ENCODE results near the gene MYH6.

The MYH6 gene

GRCh38 chr14:23359722-23360447, 48.2 kb downstream of the MYH6 start:
- H3K27ac ChIP-seq (ENCODE audit: low read depth, low read length, poor library complexity, severe bottlenecking): no peak overlapping the region
- H3K9me3 ChIP-seq (ENCODE audit: low read length): no peaks in the 10 kb centered on the region
- TF ChIP-seq EZH2 (IDR thresholded peaks at IDR 0.05; ENCODE audit: borderline replicate concordance, low read length) (no peak), CTCF (IDR thresholded peaks at IDR 0.05; ENCODE audit: low read length) (no peak)
- no peak overlapping the region for H2AFZ ChIP-seq (ENCODE audit: low read length)
- no peaks in the 10 kb centered on the region for H3K36me3 ChIP-seq (ENCODE audit: insufficient read depth, low read length)
- no peaks in the 10 kb centered on the region for H3K9me2 ChIP-seq (ENCODE audit: low read depth, low read length)
- H3K4me2 ChIP-seq (ENCODE audit: low read length): no peak overlapping the region
- H3K4me3 ChIP-seq (ENCODE audit: low read depth, low read length, poor library complexity, severe bottlenecking): no peak overlapping the region
- no peaks in the 10 kb centered on the region for H3K79me2 ChIP-seq (ENCODE audit: insufficient read depth, low read length)
- no peak overlapping the region for H3K9ac ChIP-seq (ENCODE audit: low read length)
- no peaks in the 10 kb centered on the region for H3F3A ChIP-seq (ENCODE audit: insufficient read depth, low read length)
- no peaks in the 10 kb centered on the region for H3K4me1 ChIP-seq (ENCODE audit: insufficient read depth, low read length, severe bottlenecking)
- H4K20me1 ChIP-seq (ENCODE audit: insufficient read depth, low read length): no peaks in the 10 kb centered on the region
- peaks cover 5% of the 10 kb centered on the region; the same call in 1 of the 2 replicates for H3K27me3 ChIP-seq (ENCODE audit: insufficient read depth, low read length)

- Histone ChIP-seq H3F3A (ENCODE audit: insufficient read depth, low read length) (no peaks in the 10 kb centered on the region), H3K9me3 (ENCODE audit: low read length) (no peaks in the 10 kb centered on the region), H3K9me2 (ENCODE audit: low read depth, low read length) (no peaks in the 10 kb centered on the region), H3K36me3 (ENCODE audit: insufficient read depth, low read length) (no peaks in the 10 kb centered on the region), H3K27me3 (ENCODE audit: insufficient read depth, low read length) (peaks cover 5% of the 10 kb centered on the region; the same call in 1 of the 2 replicates), H3K4me3 (ENCODE audit: low read depth, low read length, poor library complexity, severe bottlenecking) (no peak overlapping the region), H3K4me2 (ENCODE audit: low read length) (no peak overlapping the region), H2AFZ (ENCODE audit: low read length) (no peak overlapping the region), H3K4me1 (ENCODE audit: insufficient read depth, low read length, severe bottlenecking) (no peaks in the 10 kb centered on the region), H3K79me2 (ENCODE audit: insufficient read depth, low read length) (no peaks in the 10 kb centered on the region), H3K27ac (ENCODE audit: low read depth, low read length, poor library complexity, severe bottlenecking) (no peak overlapping the region), H4K20me1 (ENCODE audit: insufficient read depth, low read length) (no peaks in the 10 kb centered on the region), H3K9ac (ENCODE audit: low read length) (no peak overlapping the region)
- TF ChIP-seq CTCF (IDR thresholded peaks at IDR 0.05; ENCODE audit: low read length): no peak
- TF ChIP-seq EZH2 (IDR thresholded peaks at IDR 0.05; ENCODE audit: borderline replicate concordance, low read length): no peak
These were observed 48.9 kb downstream of the MYH6 start for GRCh38 chr14:23359167-23359626.

- Histone ChIP-seq H3K9me3 (ENCODE audit: low read length) (no peaks in the 10 kb centered on the region), H3K4me3 (ENCODE audit: low read depth, low read length, poor library complexity, severe bottlenecking) (no peak overlapping the region), H3K36me3 (ENCODE audit: insufficient read depth, low read length) (no peaks in the 10 kb centered on the region), H3K9me2 (ENCODE audit: low read depth, low read length) (no peaks in the 10 kb centered on the region), H2AFZ (ENCODE audit: low read length) (no peak overlapping the region), H3K4me1 (ENCODE audit: insufficient read depth, low read length, severe bottlenecking) (no peaks in the 10 kb centered on the region), H3F3A (ENCODE audit: insufficient read depth, low read length) (no peaks in the 10 kb centered on the region), H3K79me2 (ENCODE audit: insufficient read depth, low read length) (no peaks in the 10 kb centered on the region), H4K20me1 (ENCODE audit: insufficient read depth, low read length) (no peaks in the 10 kb centered on the region), H3K27me3 (ENCODE audit: insufficient read depth, low read length) (peaks cover 5% of the 10 kb centered on the region; the same call in 1 of the 2 replicates), H3K4me2 (ENCODE audit: low read length) (no peak overlapping the region), H3K9ac (ENCODE audit: low read length) (no peak overlapping the region), H3K27ac (ENCODE audit: low read depth, low read length, poor library complexity, severe bottlenecking) (no peak overlapping the region)
- no peak for TF ChIP-seq CTCF (IDR thresholded peaks at IDR 0.05; ENCODE audit: low read length)
- no peak for TF ChIP-seq EZH2 (IDR thresholded peaks at IDR 0.05; ENCODE audit: borderline replicate concordance, low read length)
These were observed 49.4 kb downstream of the MYH6 start for GRCh38 chr14:23358553-23359166.
